Measurements from ENCODE around the gene LPAR1.

Gene LPAR1

GRCh38 chr9:111036946-111037345 is 1.3 kb downstream of the LPAR1 start:
- no peak for DNase-seq

- no peak for DNase-seq
Observed at GRCh38 chr9:111036429-111036789, 1.9 kb downstream of the LPAR1 start.

- no peak for DNase-seq
Observed at GRCh38 chr9:111035543-111036428, 2.5 kb downstream of the LPAR1 start.

- DNase-seq, result no peak
Observed at GRCh38 chr9:111034898-111035539, 3.3 kb downstream of the LPAR1 start.

GRCh38 chr9:111034170-111034897 is 3.9 kb downstream of the LPAR1 start:
- no peak for DNase-seq

GRCh38 chr9:111030492-111030891 is 7.8 kb downstream of the LPAR1 start:
- no peak for DNase-seq

GRCh38 chr9:111029260-111029659 is 9.0 kb downstream of the LPAR1 start:
- no peak for DNase-seq

GRCh38 chr9:111027798-111028197 is 10.5 kb downstream of the LPAR1 start:
- DNase-seq, result no peak

GRCh38 chr9:111023128-111023527 is 15.1 kb downstream of the LPAR1 start:
- DNase-seq, result no peak

GRCh38 chr9:111020594-111020993 is 17.7 kb downstream of the LPAR1 start:
- DNase-seq, result no peak

- no peak for DNase-seq
Observed at GRCh38 chr9:111016426-111017045, 21.7 kb downstream of the LPAR1 start.

- no peak for DNase-seq
Observed at GRCh38 chr9:111016016-111016415, 22.3 kb downstream of the LPAR1 start.

- DNase-seq, result no peak
Observed at GRCh38 chr9:111013707-111014106, 24.6 kb downstream of the LPAR1 start.

GRCh38 chr9:111013250-111013649 is 25.0 kb downstream of the LPAR1 start:
- DNase-seq, result no peak

GRCh38 chr9:111008158-111009075 is 29.9 kb downstream of the LPAR1 start:
- DNase-seq, result no peak

GRCh38 chr9:111005746-111006470 is 32.4 kb downstream of the LPAR1 start:
- DNase-seq, result no peak

- DNase-seq, result no peak
Observed at GRCh38 chr9:111004936-111005335, 33.3 kb downstream of the LPAR1 start.

- DNase-seq, result no peak
Observed at GRCh38 chr9:111003182-111003581, 35.1 kb downstream of the LPAR1 start.

- no peak for DNase-seq
Observed at GRCh38 chr9:111001526-111001925, 36.7 kb downstream of the LPAR1 start.

- DNase-seq, result no peak
Observed at GRCh38 chr9:111000202-111000601, 38.1 kb downstream of the LPAR1 start.

GRCh38 chr9:110999379-110999778 is 38.9 kb downstream of the LPAR1 start:
- DNase-seq, result no peak
